GM12873 (cell line): Measurements from ENCODE around the gene CBX8.

ENCODE experiments used
- CTCF ChIP-seq: IDR thresholded peaks from 2 replicates; pipeline ENCODE4 v1.5.1; 2012; ENCODE audit warnings: low read depth, mild to moderate bottlenecking, moderate library complexity, low read length, control low read depth; ENCODE audit not compliant: insufficient read depth; ENCODE audit errors: missing control alignments

CBX8 gene

GRCh38 chr17:79778504-79779083, 18.3 kb downstream of the CBX8 start:
- no peak for TF ChIP-seq CTCF

- no peak for TF ChIP-seq CTCF
Measured at GRCh38 chr17:79777894-79778503, 18.9 kb downstream of the CBX8 start, which contains the start of gene CBX2. CBX2 (plus strand) TSS chr17:79778148; CDS start chr17:79778236, 88 bp downstream.

GRCh38 chr17:79777120-79777893, 19.6 kb downstream of the CBX8 start:
- peak; percentile 28 for TF ChIP-seq CTCF

- no peak for TF ChIP-seq CTCF
Measured at GRCh38 chr17:79776376-79777119, 20.3 kb downstream of the CBX8 start.

- no peak for TF ChIP-seq CTCF
Measured at GRCh38 chr17:79775632-79776031, 21.2 kb downstream of the CBX8 start.

GRCh38 chr17:79774561-79774975, 22.3 kb downstream of the CBX8 start:
- no peak for TF ChIP-seq CTCF

GRCh38 chr17:79771276-79771675, 25.6 kb downstream of the CBX8 start:
- TF ChIP-seq CTCF: no peak
